ENCODE results near the gene CUX1.

DNA sequence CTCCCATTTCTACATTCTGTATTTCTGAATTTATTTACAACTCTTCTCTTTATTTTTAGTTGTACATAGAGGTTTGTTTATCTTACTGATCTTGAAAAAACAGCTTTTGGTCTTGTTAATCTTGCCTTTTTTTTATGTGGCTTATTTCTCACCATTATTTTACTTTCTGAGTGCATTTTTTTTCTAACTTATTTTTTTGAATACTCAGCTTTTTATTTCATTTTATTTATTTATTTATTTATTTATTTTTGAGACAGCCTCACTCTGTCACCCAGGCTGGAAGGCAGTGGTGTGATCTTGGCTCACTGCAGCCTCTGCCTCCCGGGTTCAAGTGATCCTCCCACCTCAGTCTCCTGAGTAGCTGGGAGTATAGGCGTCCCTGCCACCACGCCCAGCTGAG, 23.9 kb downstream of the CUX1 start:
- TF ChIP-seq POLR2AphosphoS5 (IDR thresholded peaks at IDR 0.05) (no peak), POLR2A (IDR thresholded peaks at IDR 0.05) (no peak)
- TF ChIP-seq, protein P1, sequence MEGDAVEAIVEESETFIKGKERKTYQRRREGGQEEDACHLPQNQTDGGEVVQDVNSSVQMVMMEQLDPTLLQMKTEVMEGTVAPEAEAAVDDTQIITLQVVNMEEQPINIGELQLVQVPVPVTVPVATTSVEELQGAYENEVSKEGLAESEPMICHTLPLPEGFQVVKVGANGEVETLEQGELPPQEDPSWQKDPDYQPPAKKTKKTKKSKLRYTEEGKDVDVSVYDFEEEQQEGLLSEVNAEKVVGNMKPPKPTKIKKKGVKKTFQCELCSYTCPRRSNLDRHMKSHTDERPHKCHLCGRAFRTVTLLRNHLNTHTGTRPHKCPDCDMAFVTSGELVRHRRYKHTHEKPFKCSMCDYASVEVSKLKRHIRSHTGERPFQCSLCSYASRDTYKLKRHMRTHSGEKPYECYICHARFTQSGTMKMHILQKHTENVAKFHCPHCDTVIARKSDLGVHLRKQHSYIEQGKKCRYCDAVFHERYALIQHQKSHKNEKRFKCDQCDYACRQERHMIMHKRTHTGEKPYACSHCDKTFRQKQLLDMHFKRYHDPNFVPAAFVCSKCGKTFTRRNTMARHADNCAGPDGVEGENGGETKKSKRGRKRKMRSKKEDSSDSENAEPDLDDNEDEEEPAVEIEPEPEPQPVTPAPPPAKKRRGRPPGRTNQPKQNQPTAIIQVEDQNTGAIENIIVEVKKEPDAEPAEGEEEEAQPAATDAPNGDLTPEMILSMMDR (IDR thresholded peaks at IDR 0.05), result no peak
